ENCODE results near the gene PHF5A. TPM values are rescaled to one million over a fixed set of nuclear protein-coding genes. Genes with fewer than 3 reads are reported as not detected.

Gene PHF5A
- total and polyA plus RNA-seq, 4 donors: 28.9 to 89.6 (median 40.0) TPM

- no peaks in the 10 kb centered on the region for H3K27me3 ChIP-seq (ENCODE audit: control insufficient read depth in 3 of 3, insufficient read depth in 3 of 3, low read length in 2 of 3)
- DNase-seq (no peak), ATAC-seq (ENCODE audit: insufficient read depth, low FRiP score) (no peak)
- no peak overlapping the region for H3K4me3 ChIP-seq
- no peaks in the 10 kb centered on the region for H3K9me3 ChIP-seq (ENCODE audit: control insufficient read depth in 4 of 4, insufficient read depth in 3 of 4, low read length in 3 of 4)
- WGBS, 2 donors: 82 to 86% methylated on average over 11 of the region's 11 CpGs
- peaks cover 0 to 30% (median 7%) of the 10 kb centered on the region in 5 donors for H3K4me1 ChIP-seq (ENCODE audit: control insufficient read depth in 5 of 5, insufficient read depth in 5 of 5, low read length in 5 of 5)
- peak overlapping the region; percentile 85 to 96 for H3K27ac ChIP-seq (ENCODE audit: low read depth in 1 of 2, low read length in 1 of 2)
- no peak overlapping the region for H3K9ac ChIP-seq (ENCODE audit: insufficient read depth in 1 of 2, low read length in 2 of 2)
- H3K36me3 ChIP-seq (ENCODE audit: control insufficient read depth in 4 of 4, insufficient read depth in 4 of 4, low read length in 4 of 4): no peaks in the 10 kb centered on the region
- TF ChIP-seq CTCF (IDR thresholded peaks at IDR 0.05; ENCODE audit: control extremely low read depth, extremely low read depth): no peak
Measured at GRCh38 chr22:41411021-41411851, 57.3 kb downstream of the PHF5A start.

GRCh38 chr22:41410311-41410751 lies 58.2 kb downstream of the PHF5A start:
- H3K4me3 ChIP-seq: no peak overlapping the region
- 47 to 70% methylated on average over 7 of the region's 7 CpGs for WGBS, 2 donors
- DNase-seq (no peak), ATAC-seq (ENCODE audit: insufficient read depth, low FRiP score) (no peak)
- no peaks in the 10 kb centered on the region for H3K9me3 ChIP-seq (ENCODE audit: control insufficient read depth in 4 of 4, insufficient read depth in 3 of 4, low read length in 3 of 4)
- H3K27me3 ChIP-seq (ENCODE audit: control insufficient read depth in 3 of 3, insufficient read depth in 3 of 3, low read length in 2 of 3): no peaks in the 10 kb centered on the region
- H3K4me1 ChIP-seq (ENCODE audit: control insufficient read depth in 5 of 5, insufficient read depth in 5 of 5, low read length in 5 of 5): peaks cover 0 to 25% (median 7%) of the 10 kb centered on the region in 5 donors
- TF ChIP-seq CTCF (IDR thresholded peaks at IDR 0.05; ENCODE audit: control extremely low read depth, extremely low read depth): no peak
- peak overlapping the region; percentile 85 to 96 for H3K27ac ChIP-seq (ENCODE audit: low read depth in 1 of 2, low read length in 1 of 2)
- no peak overlapping the region for H3K9ac ChIP-seq (ENCODE audit: insufficient read depth in 1 of 2, low read length in 2 of 2)
- no peaks in the 10 kb centered on the region for H3K36me3 ChIP-seq (ENCODE audit: control insufficient read depth in 4 of 4, insufficient read depth in 4 of 4, low read length in 4 of 4)

Other genes starting within 250 kb of the PHF5A start
- gene CHADL, start 227.8 kb downstream of the PHF5A start, total RNA-seq: 1 to 10 TPM; 3.8 to 4.2 TPM
- 1 to 10 TPM in 1 of 2 donors, under 1 TPM in 1; 1.00 to 4.0 TPM for gene CHADL, start 227.8 kb downstream of the PHF5A start, polyA plus RNA-seq
- gene RANGAP1, start 182.5 kb downstream of the PHF5A start, total RNA-seq: 10 to 100 TPM; 21.7 to 49.3 TPM
- 10 to 100 TPM; 39.3 to 43.1 TPM for gene RANGAP1, start 182.5 kb downstream of the PHF5A start, polyA plus RNA-seq
- 10 to 100 TPM; 32.0 to 55.8 TPM for gene ZC3H7B, start 167.2 kb downstream of the PHF5A start, total RNA-seq
- 10 to 100 TPM; 31.5 to 36.6 TPM for gene ZC3H7B, start 167.2 kb downstream of the PHF5A start, polyA plus RNA-seq
- gene TEF, start 86.8 kb downstream of the PHF5A start, total RNA-seq: 10 to 100 TPM in 1 of 2 donors, 1 to 10 TPM in 1; 8.3 to 23.8 TPM
- gene TEF, start 86.8 kb downstream of the PHF5A start, polyA plus RNA-seq: 10 to 100 TPM in 1 of 2 donors, 1 to 10 TPM in 1; 6.4 to 19.8 TPM
- gene TOB2, start 21.9 kb downstream of the PHF5A start, total RNA-seq: 10 to 100 TPM; 26.8 to 46.7 TPM
- gene TOB2, start 21.9 kb downstream of the PHF5A start, polyA plus RNA-seq: 10 to 100 TPM; 15.4 to 20.1 TPM
- gene ACO2, start 425 bp upstream of the PHF5A start, total RNA-seq: 100 to 1,000 TPM in 1 of 2 donors, 10 to 100 TPM in 1; 57.8 to 101 TPM
- gene ACO2, start 425 bp upstream of the PHF5A start, polyA plus RNA-seq: 10 to 100 TPM; 34.1 to 67.1 TPM
- 10 to 100 TPM; 12.1 to 65.9 TPM for gene POLR3H, start 75.8 kb upstream of the PHF5A start, total RNA-seq
- gene POLR3H, start 75.8 kb upstream of the PHF5A start, polyA plus RNA-seq: 10 to 100 TPM; 31.0 to 48.6 TPM
- gene CSDC2, start 92.3 kb upstream of the PHF5A start, total RNA-seq: 1 to 10 TPM; 1.4 to 8.1 TPM
- 1 to 10 TPM; 3.3 to 5.6 TPM for gene CSDC2, start 92.3 kb upstream of the PHF5A start, polyA plus RNA-seq
- gene PMM1, start 121.1 kb upstream of the PHF5A start, total RNA-seq: 10 to 100 TPM; 23.0 to 62.2 TPM
- 10 to 100 TPM; 32.7 to 55.3 TPM for gene PMM1, start 121.1 kb upstream of the PHF5A start, polyA plus RNA-seq
- gene DESI1, start 152.4 kb upstream of the PHF5A start, total RNA-seq: 10 to 100 TPM; 13.6 to 42.7 TPM
- 10 to 100 TPM; 21.1 to 40.0 TPM for gene DESI1, start 152.4 kb upstream of the PHF5A start, polyA plus RNA-seq
- 100 to 1,000 TPM; 200 to 235 TPM for gene XRCC6, start 152.6 kb upstream of the PHF5A start, total RNA-seq
- gene XRCC6, start 152.6 kb upstream of the PHF5A start, polyA plus RNA-seq: 100 to 1,000 TPM; 149 to 189 TPM
- 100 to 1,000 TPM in 1 of 2 donors, 10 to 100 TPM in 1; 67.7 to 130 TPM for gene SNU13, start 220.2 kb upstream of the PHF5A start, total RNA-seq
- 100 to 1,000 TPM; 139 to 206 TPM for gene SNU13, start 220.2 kb upstream of the PHF5A start, polyA plus RNA-seq
- gene MEI1, start 230.8 kb upstream of the PHF5A start, total RNA-seq: 1 to 10 TPM; 3.4 to 7.6 TPM
- gene MEI1, start 230.8 kb upstream of the PHF5A start, polyA plus RNA-seq: 10 to 100 TPM in 1 of 2 donors, 1 to 10 TPM in 1; 5.7 to 18.0 TPM